Measurements from ENCODE around the gene CXCL14.

The CXCL14 gene

DNA sequence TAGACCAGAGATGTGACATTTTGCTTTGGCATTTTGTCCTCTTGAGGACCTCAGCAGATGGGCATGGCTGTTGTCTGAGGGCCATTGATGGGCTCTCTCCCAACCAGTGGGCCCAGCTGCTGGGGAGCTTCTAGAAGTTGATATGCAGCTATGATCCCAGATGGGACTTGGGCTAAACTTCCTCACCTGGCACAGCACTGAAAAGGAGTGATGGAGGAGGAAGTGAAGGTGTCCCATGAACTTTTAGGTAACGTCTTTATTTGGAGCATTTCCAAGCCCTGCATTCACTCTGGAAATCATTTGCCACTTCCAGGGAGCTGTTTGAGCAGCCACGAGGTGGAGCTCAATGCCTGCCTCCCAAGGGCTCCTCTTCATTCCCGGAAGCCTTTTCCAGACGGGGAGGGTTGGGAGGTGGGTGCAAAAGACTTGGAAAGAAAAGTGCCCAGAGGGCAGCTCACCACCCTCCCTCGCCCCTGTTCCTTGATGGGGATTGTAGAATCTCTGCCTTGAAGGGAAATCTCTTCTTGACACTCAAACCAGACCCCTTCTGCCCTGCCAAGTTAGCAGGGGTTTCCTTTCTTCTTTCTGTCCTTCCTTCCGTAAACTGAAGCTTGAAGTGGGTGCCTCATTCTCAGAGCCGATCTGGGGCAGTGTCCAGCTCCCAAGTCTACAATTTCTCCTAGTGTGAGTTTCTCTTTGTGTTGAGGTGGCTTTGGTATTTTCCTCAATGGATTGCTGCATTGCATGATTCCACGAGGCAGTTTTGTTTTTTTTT lies 24.9 kb downstream of the CXCL14 start:
- Histone ChIP-seq H3K79me2 (ENCODE audit: insufficient read depth, low read length) (no peaks in the 10 kb centered on the region), H3K4me3 (ENCODE audit: low read depth in 1 of 2, low read length in 2 of 2) (no peak overlapping the region), H3K36me3 (ENCODE audit: insufficient read depth, low read length) (no peaks in the 10 kb centered on the region), H3K9ac (ENCODE audit: low read depth, low read length) (no peak overlapping the region), H2AFZ (ENCODE audit: low read depth, low read length) (no peak overlapping the region), H3K9me3 (ENCODE audit: insufficient read depth, low read length, severe bottlenecking) (no peaks in the 10 kb centered on the region), H3K27ac (ENCODE audit: low read length) (no peak overlapping the region), H3K27me3 (ENCODE audit: insufficient read depth, low read length, poor library complexity) (peaks cover 27% of the 10 kb centered on the region), H3K4me1 (ENCODE audit: insufficient read depth, low read length) (no peaks in the 10 kb centered on the region), H3K4me2 (ENCODE audit: insufficient read depth, low read length) (no peak overlapping the region), H4K20me1 (ENCODE audit: insufficient read depth, low read length) (no peaks in the 10 kb centered on the region; the same call in 1 of the 2 replicates)
- no peak for TF ChIP-seq EZH2 (IDR thresholded peaks at IDR 0.05; ENCODE audit: borderline replicate concordance, low read depth, low read length, severe bottlenecking)
- TF ChIP-seq, protein P1, sequence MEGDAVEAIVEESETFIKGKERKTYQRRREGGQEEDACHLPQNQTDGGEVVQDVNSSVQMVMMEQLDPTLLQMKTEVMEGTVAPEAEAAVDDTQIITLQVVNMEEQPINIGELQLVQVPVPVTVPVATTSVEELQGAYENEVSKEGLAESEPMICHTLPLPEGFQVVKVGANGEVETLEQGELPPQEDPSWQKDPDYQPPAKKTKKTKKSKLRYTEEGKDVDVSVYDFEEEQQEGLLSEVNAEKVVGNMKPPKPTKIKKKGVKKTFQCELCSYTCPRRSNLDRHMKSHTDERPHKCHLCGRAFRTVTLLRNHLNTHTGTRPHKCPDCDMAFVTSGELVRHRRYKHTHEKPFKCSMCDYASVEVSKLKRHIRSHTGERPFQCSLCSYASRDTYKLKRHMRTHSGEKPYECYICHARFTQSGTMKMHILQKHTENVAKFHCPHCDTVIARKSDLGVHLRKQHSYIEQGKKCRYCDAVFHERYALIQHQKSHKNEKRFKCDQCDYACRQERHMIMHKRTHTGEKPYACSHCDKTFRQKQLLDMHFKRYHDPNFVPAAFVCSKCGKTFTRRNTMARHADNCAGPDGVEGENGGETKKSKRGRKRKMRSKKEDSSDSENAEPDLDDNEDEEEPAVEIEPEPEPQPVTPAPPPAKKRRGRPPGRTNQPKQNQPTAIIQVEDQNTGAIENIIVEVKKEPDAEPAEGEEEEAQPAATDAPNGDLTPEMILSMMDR (IDR thresholded peaks at IDR 0.05; ENCODE audit: borderline replicate concordance, extremely low read depth, low read length, poor library complexity, severe bottlenecking): peak; percentile 19
- ATAC-seq (ENCODE audit: insufficient read depth, low read depth): no peak
- DNase-seq: no peak

DNA sequence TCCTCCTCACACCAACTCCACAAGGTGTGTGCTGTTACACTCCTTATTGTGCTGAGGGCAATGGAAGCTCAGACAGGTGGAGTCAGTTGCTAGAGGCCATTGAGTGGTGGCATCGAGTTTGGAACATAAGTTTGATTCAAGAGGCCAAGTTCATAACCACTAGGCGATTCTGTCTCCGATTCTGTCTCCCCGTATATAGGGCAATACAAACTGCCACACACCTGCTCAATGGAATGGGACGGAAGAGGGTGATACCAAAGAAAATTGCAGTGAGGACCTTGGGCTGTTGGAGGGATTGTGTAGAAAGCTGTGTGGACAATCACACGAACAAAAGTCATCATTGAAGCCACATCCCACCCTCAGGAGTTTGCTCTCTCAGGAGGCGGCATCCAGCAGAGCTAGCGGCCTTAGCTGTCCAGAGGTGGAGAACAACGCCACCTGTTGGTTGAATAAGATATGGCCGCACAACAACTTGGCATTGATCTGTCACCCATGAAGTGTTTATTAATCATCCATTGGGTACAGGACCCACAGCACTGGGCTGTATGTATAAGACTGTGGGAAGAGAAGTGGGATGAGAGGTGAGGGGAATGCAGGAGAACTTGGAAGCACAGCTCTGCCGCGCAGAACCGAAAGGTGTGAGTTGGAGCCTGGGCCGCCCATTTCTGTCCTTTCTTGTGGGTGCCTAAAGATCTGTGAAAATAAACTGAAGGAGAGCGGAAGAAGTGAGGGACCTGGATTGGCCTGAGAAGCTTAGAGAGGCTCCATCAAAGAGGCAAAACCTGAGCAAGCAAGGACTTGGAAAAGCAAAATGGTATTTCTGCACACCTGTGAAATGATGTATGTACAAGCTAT lies 27.0 kb downstream of the CXCL14 start:
- Histone ChIP-seq H3K79me2 (ENCODE audit: insufficient read depth, low read length) (no peaks in the 10 kb centered on the region), H4K20me1 (ENCODE audit: insufficient read depth, low read length) (peaks cover 10% of the 10 kb centered on the region; the same call in 1 of the 2 replicates), H3K4me2 (ENCODE audit: insufficient read depth, low read length) (no peak overlapping the region), H3K9ac (ENCODE audit: low read depth, low read length) (no peak overlapping the region), H3K4me1 (ENCODE audit: insufficient read depth, low read length) (no peaks in the 10 kb centered on the region), H3K4me3 (ENCODE audit: low read depth in 1 of 2, low read length in 2 of 2) (no peak overlapping the region), H3K36me3 (ENCODE audit: insufficient read depth, low read length) (no peaks in the 10 kb centered on the region), H3K27me3 (ENCODE audit: insufficient read depth, low read length, poor library complexity) (peaks cover 47% of the 10 kb centered on the region), H3K27ac (ENCODE audit: low read length) (no peak overlapping the region), H3K9me3 (ENCODE audit: insufficient read depth, low read length, severe bottlenecking) (no peaks in the 10 kb centered on the region), H2AFZ (ENCODE audit: low read depth, low read length) (no peak overlapping the region)
- DNase-seq (peak; percentile 68), ATAC-seq (ENCODE audit: insufficient read depth, low read depth) (peak; percentile 92)
- TF ChIP-seq EZH2 (IDR thresholded peaks at IDR 0.05; ENCODE audit: borderline replicate concordance, low read depth, low read length, severe bottlenecking): no peak
- TF ChIP-seq, protein P1 (IDR thresholded peaks at IDR 0.05; ENCODE audit: borderline replicate concordance, extremely low read depth, low read length, poor library complexity, severe bottlenecking): peak; percentile 91

DNA sequence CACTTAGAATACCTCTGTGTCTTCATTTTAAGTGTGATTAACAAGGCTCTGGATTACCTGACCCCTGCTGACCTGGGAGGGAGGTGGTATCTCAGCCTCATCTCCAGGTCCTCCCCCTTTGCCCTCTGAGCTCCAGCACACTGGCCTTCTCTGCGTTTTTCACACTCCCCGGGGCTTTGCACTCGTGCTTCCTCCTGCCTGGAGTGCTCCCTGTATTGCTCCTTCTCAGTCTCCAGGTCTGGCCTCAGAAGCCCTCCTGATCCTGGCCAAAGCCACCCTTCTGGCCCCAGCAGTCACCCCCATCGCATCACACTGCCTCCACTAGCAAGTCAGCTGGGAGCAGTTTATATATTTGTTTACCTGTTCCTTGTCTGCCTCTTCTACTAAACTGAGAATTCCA lies 29.4 kb downstream of the CXCL14 start:
- Histone ChIP-seq H4K20me1 (ENCODE audit: insufficient read depth, low read length) (peaks cover 10% of the 10 kb centered on the region; the same call in 1 of the 2 replicates), H3K9ac (ENCODE audit: low read depth, low read length) (no peak overlapping the region), H3K36me3 (ENCODE audit: insufficient read depth, low read length) (no peaks in the 10 kb centered on the region), H3K4me3 (ENCODE audit: low read depth in 1 of 2, low read length in 2 of 2) (no peak overlapping the region), H3K27ac (ENCODE audit: low read length) (no peak overlapping the region), H3K4me1 (ENCODE audit: insufficient read depth, low read length) (no peaks in the 10 kb centered on the region), H3K9me3 (ENCODE audit: insufficient read depth, low read length, severe bottlenecking) (no peaks in the 10 kb centered on the region), H2AFZ (ENCODE audit: low read depth, low read length) (no peak overlapping the region), H3K4me2 (ENCODE audit: insufficient read depth, low read length) (no peak overlapping the region), H3K79me2 (ENCODE audit: insufficient read depth, low read length) (no peaks in the 10 kb centered on the region), H3K27me3 (ENCODE audit: insufficient read depth, low read length, poor library complexity) (peaks cover 48% of the 10 kb centered on the region)
- no peak for ATAC-seq (ENCODE audit: insufficient read depth, low read depth)
- no peak for TF ChIP-seq EZH2 (IDR thresholded peaks at IDR 0.05; ENCODE audit: borderline replicate concordance, low read depth, low read length, severe bottlenecking)
- TF ChIP-seq, protein P1 (IDR thresholded peaks at IDR 0.05; ENCODE audit: borderline replicate concordance, extremely low read depth, low read length, poor library complexity, severe bottlenecking): no peak
- no peak for DNase-seq

Data from DND-41 (cell line).